Stimulated activated CD8-positive, alpha-beta memory T cell treated with anti-CD3 and anti-CD28 coated beads, Interleukin-15, amount 100 ng/mL, for 24 hours (primary cell): ENCODE results near the gene SLC8A1.

ENCODE experiments used
- DNase-seq: peaks from one replicate; pipeline ENCODE4 v3.0.0-alpha.2; 2020; ENCODE audit warnings: low read depth

The SLC8A1 gene

DNA sequence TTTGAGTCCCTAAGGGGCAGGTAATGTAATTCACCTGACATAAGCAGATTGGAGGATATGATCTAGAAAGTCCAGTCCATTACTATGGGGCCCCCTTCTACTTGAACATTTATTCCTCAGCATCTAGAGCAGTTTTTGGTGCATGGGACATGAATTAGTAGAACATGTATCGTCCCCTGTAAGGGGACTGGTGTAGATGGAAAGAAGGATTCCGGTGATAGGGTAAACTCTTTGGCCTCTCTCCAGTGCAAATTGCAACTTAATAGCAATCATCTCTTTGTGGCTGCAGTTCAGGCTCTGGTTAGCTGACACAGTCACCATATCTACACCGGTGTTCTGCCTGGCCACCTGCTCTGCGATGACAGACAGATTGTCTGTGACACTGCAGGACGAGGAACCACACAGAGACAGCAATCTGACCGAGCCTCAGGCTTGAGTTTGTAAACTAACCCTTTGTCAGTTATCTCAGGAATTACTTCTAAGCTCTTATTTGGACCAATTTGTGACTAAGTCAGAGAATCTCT lies 6.4 kb upstream of the SLC8A1 start:
- no peak for DNase-seq

DNA sequence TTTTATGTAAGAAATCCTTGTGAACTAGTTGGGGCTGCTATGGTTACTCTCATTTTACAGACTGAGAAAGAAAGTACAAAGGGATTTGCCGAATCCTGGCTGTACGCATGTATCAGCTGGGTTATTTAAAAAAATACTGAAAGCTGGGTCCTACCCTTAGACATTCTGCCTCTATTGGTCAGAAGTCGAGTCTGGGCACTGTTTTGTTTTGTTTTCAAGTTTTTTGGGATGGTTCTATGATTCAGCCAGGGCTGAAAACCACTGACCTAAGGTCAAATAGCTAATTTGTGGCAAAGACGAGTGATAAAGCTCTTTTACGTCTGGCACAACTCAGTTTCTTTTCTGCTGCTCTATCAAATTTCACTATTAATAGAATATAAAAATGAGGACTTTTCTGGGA lies 5.9 kb upstream of the SLC8A1 start:
- DNase-seq, result no peak

DNA sequence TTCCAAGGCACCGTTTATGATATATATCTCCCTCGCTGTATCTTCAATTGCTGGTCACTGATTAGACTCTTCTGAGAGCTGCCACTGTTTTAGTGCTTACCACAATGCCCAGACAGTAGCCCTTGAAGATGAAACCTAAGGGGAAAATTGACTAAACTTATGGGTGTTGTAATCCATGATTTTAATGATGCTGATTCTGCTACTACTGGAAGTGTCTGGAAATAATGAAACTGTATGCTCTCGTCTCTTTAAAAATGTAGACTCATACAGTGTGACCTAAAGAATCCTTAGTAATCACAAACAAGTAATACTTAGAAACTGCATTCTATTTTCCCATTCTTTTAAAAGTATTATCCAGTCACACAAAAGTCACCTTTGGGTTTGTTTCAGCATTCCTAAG lies 5.5 kb upstream of the SLC8A1 start:
- no peak for DNase-seq

DNA sequence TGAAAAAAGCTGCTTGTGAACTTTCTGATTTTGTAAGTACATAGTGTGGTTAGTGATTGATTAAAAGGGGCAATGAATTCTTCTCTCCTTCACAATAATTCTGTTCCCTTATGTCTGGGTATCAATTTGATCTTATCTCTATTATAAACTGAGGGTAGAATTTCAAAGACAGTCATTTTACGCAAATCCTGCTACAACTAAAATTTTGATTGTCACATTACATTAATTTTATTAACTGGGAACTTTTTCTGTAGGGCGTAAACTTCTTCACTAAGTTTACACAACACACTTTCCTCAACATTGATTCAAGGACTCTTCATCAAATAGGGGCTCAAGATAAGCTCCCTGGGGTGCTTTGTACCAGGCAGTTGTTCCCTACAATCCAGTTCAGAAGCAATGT lies 5.0 kb upstream of the SLC8A1 start:
- no peak for DNase-seq

DNA sequence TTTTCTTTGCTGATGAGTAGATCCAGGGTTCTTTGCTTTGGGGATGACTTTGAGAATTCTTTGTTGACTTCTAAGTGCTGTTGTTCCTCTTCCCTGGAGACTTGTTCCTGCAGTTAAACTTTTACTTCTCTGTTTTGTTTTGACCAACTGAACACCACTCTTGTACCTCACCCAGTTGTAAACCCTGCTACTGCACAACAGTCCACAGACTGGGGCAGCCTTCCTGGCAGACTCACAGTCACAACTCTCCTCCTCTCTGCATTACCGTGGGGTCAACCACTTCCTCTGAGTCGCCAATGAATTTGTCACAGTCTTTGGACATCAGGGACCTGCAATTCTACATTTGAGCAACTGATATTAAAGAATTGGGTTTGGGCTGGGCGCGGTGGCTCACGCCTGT lies 3.8 kb upstream of the SLC8A1 start:
- DNase-seq, result no peak

DNA sequence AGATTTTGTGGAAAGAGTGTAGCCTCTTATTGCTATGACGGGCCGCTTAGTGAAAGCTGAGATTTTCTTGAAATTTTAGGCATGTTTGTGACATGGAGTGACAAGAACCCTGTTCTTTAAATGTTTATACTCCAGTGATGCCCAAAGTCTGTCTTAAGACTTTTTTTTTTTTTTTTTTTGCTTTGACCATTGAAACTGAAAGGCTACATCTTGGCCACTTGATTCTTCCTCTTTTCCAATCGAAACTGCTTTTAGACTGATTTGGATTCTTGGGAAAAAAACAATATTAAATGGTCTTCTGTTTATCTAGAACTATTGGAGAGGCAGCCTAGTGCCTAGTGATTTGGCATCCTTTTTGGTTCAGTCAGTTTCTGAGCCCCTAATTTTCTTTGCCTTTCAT lies 2.4 kb upstream of the SLC8A1 start:
- DNase-seq, result no peak

DNA sequence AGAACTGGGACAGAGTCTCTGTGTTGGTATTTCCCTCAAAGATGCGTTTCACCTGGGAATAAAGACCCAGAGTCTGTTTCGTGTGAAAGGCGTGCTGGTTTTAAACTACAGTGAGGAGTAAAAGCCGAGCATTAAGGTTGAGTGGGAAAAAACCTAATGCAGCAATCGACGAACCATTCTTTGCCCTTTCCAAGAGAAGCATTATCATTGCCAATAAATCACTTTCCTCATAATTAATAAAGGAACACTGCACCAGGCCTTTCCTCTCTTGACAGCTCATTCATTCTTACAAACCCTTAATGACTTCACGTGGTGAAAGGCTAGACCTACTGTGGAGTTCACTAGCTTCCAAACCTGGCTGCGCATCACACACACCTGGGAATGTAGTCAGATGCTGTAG lies 896 bp upstream of the SLC8A1 start:
- no peak for DNase-seq

DNA sequence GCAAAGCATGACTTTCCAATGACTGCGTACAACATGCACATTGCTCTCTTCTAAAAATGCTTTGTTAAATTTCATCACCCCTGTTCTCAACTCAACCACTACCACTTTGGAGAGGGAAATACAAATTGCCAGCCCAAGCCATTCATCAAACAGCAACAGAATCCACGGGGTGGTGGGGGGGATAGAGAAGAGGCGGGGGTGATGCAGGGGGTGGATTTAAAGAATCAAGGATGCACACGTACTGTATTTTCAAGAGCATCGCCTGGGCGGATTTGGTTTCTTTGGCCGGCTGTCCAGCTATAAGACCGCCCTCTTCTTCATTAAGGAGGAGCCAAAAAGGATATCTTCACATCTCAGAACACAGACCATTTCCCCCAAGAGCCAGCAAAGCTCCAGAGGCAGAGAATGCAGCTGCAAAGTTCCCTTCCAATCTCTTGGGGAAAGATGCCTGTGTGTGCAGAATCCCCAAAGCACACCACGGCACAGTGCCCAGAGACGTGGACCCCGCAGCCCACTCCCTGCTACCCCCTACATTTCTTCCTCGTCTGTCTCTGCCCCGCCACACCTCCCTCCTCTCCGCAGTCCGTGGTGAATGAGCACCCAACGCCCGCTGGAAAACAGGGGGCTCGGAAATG lies 977 bp downstream of the SLC8A1 start:
- no peak for DNase-seq

DNA sequence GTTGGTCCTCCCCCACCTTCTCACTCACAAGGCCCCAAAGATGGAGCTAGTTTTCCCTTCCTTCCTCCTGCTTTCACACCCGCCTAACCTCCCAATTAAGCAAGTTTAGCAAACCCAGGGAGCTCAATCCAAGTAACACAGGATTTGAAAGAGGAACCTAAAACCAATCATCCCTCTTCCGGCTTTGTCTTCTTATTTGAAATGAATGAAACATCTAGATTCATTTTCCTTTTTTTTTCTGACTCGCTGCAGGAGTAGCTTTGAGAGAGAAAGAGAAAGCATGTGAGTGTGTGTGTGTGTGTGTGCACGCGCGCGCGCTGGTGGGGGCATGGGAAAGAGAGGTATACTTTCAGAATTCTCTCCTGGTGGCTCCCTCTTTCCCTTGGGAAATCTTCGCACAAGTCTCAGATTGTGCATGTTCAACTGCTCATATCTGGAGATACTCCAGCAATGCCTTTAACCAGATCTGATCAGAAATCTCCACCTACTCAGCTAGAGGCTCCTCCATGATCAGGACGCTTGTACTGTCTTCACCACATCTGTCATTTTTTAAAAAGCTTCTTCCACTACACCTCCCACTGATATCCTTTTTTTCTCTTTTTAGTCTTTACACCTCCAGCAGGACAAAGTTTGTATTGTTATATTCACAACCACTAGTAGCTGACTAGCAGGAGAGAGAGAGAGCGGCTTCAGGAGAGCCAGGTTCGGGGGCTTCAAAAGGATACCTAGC lies 1.7 kb downstream of the SLC8A1 start:
- no peak for DNase-seq

DNA sequence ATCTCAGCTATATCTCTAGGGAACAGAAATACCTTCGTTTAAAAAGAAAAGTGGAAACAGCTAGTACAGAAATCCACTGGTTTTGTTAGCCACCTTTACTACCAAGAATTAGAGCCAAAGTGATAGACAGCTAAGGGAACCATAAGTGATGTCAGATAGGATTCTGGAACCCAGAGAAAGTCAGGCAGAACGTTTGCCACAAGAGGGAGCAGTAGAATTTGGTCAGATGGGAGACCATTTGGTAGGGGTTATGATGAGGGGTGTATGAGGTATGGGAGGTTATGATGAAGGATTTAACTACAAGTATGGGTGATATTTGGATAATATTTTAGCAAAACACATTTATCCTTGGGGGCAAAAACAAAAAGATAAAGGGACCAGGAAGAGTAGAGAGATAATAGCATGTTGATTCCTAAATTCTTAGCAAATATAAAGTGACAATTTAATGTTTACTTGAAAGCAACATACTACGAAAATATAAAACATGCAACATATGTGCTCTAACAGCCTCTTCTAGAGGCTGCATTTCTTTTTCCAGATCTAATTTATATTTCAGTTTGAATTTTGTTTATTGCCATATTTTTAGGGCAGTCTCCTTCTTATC lies 3.3 kb downstream of the SLC8A1 start:
- no peak for DNase-seq

DNA sequence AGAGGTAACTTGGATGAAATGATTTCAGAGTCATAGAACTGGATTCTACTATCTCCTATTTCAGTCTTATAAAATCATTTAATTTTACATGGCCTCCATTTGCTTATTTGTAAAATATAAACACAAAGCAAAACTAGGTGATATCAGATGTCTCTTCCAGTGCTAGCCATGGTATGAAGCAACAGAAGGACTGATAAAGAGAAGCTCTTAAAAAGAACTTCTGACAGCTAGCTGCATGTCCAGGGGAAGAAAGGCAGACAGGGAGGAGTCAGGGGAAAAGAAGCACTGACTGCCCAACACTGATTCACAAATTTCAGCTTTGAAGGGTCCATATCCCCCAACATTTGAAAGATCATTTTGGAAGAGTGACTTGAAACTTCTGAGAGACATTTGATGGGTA lies 6.4 kb downstream of the SLC8A1 start:
- DNase-seq, result no peak

DNA sequence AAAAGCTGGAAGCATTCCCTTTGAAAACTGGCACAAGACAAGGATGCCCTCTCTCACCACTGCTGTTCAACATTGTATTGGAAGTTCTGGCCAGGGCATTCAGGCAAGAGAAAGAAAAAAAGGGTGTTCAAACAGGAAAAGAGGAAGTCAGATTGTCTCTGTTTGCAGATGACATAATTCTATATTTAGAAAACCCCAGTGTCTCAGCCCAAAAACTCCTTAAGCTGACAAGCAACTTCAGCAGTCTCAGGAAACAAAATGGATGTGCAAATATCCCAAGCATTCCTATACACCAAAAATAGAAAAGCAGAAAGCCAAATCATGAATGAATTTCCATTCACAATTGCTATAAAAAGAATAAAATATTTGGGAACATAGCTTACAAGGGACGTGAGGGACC lies 11.1 kb downstream of the SLC8A1 start:
- DNase-seq, result no peak

DNA sequence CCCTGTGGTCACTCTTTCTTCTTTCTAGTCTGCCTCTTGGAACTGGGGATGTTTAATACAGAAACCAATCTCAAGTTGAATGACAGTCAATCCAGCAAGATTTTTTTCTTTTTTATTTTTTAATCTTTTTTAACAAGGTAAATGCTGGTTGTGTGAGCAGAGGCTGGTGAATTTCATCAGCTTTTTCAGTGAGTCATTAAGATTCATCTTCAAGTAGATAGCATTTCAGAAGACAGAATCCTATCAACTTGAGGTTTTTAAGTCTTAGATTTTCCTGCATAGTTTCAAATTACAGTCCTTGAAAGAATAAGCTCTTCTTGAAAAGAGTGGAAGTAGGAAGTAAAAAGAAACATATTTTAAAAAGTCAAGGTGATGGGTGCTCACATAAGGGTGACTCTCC lies 12.4 kb downstream of the SLC8A1 start:
- DNase-seq, result no peak

DNA sequence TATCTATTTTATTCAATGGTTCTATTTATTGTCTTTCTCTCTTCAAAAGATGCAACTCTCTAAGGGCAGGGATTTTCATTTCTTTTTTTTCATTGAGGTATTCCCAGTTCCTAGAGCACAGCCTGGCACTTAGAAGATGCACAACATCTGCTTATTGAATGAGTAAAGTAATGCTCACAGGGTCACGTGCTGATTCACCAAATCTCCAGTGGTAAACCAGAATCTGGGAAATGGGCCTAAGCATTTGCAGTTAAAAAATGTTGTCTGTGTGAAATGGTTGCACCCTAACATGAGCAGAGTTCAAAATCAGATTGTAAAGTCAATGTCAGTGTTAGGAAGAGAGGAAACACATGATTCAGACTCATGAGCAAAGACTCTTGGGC lies 15.8 kb downstream of the SLC8A1 start:
- no peak for DNase-seq

DNA sequence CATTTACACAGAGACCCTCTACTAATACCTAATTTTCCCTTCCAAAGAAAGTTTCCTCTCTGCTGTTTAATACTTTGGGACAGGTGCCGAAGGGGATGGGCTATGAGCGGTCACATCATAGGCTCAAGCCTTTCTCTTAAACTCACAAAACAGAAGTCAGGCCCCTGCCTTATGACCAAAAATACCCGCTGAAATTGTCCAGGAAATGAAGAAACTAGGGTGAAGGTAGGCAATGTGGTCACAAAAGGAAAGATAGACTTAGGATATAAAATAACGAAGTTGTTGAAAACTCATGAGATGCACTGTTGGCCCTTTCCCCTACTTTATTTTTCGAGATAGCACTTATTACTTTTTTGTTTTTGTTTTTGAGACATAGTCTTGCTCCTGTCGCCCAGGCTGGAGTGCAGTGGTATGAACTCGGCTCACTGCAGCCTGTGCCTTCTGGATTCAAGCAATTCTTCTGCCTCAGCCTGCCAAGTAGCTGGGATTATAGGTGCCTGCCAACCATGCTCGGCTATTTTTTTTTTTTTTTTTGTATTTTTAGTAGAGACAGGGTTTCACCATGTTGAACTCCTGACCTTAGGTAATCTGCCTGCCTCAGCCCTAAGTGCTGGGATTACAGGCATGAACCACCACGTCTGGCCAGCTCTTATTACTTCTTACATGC lies 16.3 kb downstream of the SLC8A1 start:
- DNase-seq, result no peak

DNA sequence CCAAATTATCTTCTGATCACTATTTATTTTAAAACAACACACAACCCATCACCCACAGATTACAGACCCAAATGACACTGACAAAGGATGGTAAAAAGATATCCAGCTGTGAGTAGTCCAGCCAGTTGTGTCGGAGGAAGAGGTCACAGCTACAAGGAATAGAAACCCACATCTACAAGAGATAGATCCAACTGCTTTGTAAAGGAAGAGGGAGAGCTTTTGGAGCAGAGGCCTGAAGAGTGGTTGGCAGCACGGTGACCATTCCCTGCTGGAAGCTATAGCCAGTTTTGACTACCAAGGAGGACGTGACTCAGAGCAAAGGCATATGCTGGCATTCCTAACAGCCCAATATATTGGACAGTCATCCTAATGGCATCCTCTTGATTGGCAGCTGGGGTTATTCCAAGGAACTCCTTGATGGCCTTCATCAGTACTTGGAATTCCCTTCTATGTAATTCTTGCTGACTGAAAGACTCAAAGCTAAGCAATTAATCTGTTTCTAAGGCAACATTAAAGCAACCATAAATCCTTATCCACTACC lies 17.1 kb downstream of the SLC8A1 start:
- no peak for DNase-seq

DNA sequence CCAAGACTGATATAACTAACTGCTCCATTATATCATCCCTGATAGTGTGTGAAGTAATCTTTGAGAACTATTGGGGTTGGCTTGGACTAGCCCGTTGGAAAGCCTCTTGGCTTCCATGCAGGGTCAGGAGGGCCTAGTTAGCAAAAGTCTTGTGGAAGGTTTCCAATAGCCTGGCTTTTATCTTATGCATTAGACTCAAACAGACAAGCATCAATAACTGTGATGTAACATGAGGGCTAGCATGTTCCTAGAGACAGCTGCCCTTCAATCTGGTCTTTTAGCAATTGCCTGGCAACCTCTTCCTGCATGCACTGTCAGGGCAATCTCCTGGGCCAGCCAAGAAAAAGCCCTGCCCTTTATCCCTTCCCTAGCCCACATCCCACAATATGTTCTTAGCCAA lies 18.2 kb downstream of the SLC8A1 start:
- no peak for DNase-seq

DNA sequence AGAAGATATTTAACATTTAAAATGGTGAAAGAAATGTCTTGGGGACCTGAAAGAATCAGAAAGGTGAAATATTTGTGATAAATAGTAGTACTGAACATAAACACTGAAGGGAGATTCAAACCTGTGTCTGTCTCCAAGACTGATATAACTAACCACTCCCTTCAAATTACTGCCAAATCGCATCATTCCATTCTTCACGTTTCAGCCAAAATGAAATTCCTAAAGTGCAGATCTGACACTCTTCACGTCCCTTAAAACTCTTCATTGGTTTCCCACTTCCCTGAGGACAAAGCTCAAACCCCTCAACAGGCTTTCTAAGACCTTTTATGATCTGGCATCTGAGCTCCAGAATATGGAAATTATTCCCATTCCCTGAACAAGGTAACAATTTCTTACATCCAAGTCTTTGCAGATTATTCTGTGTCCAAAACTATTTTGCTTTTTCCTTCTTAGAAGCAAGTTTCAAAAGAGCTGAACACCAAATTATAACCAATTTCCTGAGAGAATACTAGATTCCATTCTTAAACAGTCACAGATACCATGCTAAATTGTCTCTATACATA lies 18.9 kb downstream of the SLC8A1 start:
- DNase-seq, result no peak

DNA sequence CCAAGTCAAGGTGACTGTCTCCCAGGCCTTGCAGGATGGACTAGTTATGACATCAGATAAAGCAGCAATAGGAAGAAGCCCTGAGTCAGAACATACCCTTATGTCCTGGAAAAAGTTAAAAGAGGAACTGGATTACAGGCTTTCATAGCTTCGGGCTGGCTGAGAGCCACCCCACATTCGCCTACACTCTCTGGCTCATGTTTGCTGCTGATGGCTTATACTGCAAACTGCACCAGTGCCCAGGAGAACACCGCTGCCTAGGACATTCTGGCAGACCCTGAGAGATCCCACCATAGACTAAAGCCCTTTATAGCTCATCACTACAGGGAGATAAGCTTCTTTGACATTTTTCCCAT lies 20.3 kb downstream of the SLC8A1 start:
- DNase-seq, result no peak

DNA sequence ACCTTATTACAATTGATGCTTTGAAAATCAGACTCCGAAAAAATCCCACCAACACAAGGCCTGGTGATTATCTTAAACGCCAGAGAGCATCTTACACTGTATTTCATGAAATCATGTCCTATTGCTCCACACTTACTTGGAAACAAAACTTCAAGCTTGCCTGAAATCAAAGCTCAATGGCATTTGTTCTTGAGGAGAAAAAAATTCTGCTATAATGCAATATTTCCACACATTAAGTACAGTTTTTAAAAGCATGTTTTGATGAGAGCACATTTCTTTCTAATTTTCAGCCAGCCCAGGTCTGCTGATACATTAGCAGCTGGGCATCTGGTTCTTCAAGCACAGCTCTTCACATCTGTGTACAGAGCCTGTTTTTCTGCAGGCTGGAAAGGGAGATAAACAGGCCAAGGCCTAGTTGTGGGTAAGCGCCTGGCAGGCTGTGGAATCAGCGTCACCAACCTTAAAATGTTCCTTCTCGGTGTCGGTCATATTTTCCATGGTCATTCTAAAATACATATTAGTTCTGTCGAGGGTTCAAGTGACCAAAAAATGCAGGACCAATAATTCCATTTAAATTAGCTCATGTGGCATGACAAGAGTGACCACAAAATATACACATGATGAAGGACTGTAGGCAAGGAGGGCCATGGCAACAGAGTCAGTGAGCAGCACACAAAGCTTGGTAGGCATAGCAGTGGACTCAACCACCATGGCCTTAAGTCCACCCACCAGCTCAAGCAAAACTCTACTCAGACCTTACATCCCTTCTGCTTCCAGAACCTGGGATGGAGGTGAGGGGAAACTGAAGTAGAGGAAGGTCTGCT lies 20.9 kb downstream of the SLC8A1 start:
- no peak for DNase-seq

DNA sequence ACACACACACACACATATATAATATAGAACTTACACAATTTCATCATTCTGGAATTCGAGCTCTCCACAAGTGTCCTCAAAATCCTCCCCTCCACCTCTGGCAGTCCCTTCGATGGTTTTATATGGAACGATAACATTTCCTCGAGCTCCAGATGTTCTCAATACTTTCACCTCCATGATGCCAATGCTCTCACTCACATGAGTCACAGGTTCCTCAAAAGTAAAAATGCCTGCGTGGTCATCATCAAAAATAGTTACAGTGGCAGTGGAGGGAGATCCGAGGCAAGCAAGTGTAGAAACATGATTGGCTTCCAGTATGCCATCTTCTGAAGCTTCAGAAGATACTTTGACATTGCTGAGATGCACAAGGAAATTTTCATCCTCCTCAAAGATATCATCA lies 23.5 kb downstream of the SLC8A1 start:
- DNase-seq, result no peak
